ENCODE data around the gene HSPA8.
"Not testable (repeated sequence)": the region's sequence is repeated elsewhere in the genome, so short reads cannot be mapped to it uniquely, and the experiment has no call there.

HSPA8 gene

GRCh38 chr11:123072332-123072761 lies 10.4 kb upstream of the HSPA8 start:
- no peak for DNase-seq (ENCODE audit: low read depth in 3 of 3)

DNA sequence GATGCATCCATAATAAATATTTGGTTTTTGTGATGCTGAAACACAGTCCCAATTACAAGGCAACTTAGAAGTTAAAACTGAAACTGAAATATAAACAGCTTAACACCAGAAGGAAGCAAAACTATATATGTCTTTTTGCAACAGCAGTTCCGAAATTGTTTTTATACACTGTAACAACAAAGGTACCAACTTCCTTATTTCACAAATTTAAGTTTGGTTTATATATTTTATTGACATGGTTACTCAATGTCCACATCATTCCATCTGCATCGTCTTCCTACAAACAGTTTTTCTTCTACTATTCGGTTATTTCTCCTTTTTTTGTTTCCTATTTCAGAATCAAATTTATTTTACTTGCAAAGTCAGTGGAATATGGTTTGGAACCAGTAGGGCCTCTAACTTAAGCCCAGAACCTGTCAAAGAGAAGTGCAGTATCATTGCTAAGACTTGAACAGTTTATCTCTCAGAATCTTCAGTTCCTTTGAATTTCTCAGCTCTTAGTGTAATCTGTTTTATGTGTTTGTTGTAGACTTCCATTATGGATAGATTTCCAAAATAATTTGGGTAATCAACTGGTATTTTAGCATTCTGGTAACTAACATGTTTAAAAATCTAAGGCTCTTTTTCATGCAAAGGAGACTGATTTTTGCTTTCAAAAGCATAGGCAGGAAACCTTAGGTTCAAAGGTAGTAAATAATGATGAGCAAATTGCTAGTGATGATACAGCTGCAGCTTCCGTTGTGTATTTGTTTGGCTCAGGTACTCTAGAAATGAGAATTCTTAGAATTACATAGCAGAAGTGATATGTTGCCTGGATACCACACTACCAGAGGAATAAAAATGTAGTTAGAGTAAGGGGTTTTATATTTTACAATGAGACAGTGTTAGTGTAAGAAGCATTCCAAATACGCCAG lies 8.2 kb upstream of the HSPA8 start:
- no peak for DNase-seq (ENCODE audit: low read depth in 3 of 3)

- no peak for DNase-seq (ENCODE audit: low read depth in 3 of 3)
Measured at GRCh38 chr11:123065621-123066020, 3.7 kb upstream of the HSPA8 start.

DNA sequence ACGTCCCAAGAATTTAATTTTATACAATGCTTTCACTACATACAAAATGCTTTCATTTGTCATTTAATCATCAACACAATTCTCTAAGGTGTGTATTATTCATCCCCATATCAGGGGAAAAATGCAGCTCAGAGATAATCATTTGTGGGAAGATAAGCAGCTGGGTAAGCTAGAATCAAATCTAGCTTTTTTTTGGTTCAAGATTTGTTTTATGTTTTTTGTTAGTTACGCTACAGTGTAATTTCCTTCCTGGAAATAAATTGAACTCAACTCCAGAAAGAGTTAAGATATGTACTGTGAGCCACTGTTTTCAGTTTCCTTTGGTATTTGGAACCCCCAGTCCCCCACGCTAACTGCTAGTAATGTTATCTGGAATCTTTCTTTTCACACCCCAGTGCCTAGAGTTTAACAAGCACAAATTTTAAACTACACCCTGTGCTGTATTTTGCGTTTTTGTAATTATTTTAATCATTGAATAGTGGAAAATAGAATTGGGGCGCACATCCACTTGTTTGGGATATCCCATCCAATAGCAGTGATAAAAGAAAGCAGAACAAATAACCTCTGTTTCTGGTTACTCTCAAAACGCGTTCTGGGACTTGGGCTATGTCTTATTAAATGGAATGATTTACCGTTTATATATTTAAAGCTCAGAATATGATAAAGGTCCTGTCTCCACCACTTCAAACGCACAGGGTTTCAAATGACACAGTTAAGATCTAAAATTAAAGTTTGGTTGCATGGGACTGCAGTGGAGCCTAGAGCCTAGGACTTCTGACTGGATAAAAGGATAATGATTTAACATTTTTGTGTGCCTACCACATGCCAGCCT lies 2.1 kb upstream of the HSPA8 start:
- no peak for DNase-seq (ENCODE audit: low read depth in 3 of 3)

GRCh38 chr11:123062892-123063825 lies 1.2 kb upstream of the HSPA8 start:
- no peak for DNase-seq (ENCODE audit: low read depth in 3 of 3)

DNA sequence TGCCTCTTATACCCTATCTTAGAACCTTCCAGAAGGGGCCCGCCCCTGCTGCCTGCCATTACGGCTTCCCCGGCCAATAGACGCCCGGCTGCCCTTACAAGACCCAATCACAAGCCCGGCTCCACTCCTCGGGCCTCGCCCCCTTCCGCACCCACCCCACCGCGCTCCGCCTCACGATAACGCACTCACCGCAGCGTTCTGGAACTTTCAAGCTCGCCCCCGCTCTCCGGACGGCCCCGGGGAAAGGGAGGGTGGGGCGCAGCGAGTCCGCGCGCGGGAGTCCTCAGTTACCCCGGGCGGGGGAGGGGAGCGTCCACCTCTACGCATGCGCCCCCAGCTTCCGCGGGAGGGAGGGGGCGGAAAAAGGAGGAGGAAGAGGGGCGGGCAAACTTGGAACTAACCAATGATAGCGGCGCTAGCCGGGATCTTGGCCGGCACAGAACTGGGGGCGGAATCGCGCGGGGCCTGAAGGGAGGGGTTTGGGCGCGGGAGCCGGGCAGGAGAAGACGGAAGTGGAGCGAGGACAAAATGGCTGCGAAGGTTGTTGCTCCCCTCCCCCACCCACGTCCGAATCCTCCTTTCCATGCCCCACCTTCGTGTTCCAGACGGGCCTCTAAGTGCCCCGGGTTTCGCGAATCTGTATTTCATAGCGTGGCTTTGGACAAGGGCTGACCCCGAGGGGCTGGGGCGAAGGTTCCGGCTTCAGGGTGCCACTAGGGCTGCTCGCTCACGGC lies 389 bp upstream of the HSPA8 start:
- peak; percentile 99 to 100 (median 99) for DNase-seq (ENCODE audit: low read depth in 3 of 3)

- no peak for DNase-seq (ENCODE audit: low read depth in 3 of 3)
Measured at GRCh38 chr11:123060277-123061000, 1.5 kb downstream of the HSPA8 start.

DNA sequence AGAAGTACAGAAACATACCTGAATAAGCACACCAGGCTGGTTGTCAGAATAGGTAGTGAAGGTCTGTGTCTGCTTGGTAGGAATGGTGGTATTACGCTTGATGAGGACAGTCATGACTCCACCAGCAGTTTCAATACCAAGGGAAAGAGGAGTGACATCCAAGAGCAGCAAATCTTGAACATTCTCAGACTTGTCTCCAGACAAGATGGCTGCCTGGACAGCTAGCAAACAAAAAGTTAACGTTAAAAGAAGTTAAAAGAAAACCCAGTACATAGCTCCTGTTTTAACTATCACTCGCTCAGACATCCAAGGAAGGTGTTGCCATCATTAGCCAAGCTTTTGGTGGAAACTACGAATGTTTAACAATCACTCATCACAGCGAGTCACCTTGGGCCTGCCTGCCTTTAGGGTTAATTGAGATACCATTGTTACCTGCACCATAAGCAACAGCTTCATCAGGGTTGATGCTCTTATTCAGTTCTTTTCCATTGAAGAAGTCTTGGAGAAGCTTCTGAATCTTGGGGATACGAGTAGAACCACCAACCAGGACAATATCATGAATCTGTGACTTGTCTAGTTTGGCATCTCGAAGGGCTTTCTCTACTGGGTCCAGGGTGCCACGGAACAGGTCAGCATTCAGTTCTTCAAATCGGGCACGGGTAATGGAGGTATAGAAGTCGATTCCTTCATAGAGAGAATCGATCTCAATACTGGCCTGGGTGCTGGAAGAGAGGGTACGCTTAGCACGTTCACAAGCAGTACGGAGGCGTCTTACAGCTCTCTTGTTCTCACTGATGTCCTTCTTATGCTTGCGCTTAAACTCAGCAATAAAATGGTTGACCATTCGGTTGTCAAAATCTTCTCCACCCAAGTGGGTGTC lies 2.7 kb downstream of the HSPA8 start:
- not testable (repeated sequence) for DNase-seq (ENCODE audit: low read depth in 3 of 3)

DNA sequence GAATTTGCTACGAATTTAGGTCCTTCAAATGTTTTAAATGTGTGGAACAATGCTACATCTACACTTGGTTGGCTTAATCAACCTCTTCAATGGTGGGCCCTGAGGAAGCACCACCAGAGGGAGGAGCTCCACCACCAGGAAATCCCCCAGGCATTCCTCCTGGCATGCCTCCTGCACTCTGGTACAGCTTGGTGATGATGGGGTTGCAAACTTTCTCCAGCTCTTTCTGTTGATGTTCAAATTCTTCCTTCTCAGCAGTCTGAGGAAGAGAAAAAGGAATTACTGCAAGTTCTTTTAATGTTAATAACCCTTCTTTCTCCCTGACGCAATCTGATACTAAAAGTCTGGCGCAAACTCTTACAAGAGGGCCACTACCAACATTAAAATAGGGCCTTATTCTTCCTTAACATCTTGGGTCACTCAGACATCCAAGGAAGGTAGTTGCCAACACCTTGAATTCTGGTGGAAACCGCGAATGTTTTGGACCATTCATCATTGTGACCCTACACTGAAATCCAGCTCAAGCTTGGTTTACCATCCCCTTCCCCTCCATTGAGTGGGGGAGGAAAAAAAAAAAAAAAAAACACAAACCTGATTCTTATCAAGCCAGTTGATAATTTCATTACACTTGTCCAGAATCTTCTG lies 4.2 kb downstream of the HSPA8 start:
- no peak for DNase-seq (ENCODE audit: low read depth in 3 of 3)

DNA sequence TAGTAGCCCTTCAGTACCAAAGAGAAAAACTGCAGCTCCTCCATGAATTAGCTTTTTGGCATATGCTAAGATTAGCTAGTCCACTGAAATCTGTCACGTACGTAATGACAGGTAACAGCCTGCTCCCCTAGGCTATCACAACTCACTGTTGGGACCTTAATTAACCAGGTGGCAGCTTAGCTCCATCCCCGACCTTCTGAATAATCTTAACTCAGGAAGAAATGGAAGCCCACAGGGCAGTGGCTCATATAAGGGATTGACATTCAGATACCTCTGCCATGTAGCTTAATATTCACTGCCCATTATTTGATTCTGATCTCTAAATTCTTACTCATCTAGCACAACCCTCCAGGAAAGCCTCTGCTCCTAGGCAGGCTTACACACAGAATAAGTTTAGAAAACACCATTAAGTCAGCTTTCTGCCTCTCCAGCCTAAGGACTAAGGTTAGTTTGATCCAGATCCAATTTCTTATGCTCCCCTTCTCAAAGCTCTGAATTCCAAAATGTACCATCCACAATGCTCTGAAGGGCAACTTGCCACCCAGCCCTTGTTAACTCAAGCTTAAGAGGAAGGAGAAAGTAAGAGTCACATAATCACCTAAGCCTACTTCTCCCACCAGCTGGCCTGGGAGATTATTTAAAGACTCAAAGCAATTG lies 5.0 kb downstream of the HSPA8 start:
- DNase-seq (ENCODE audit: low read depth in 3 of 3), result no peak

DNA sequence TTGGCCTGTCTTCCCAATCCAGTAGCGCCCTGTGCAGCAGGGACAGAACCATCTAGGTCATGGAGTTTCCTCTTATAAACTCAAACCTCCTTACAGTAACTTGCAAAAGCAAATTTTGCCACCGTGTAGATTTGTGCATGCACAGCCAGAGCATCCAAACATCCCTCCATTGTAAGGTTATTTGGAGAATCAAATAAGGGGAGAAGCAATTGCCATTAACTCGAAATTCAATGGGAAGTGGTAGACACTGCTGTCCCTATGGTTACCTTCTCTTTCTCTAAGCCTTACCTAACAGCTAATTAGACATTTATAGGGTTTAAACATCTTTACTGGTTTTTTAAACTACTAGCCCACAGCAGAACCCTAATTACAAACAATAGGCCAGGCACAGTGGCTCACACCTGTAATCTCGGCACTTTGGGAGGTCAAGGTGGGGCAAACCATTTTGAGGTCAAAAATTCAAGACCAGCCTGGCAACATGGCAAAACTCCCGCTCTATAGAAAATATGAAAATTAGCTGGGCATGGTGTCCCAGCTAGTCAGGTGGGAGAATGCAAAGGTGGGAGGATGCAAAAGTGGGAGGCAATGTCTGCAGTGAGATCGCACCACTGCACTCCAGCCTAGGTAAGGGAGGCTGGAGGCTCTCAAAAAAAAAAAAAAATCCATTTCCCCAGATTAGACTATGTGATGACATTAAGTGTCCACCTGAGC lies 6.6 kb downstream of the HSPA8 start:
- no peak for DNase-seq (ENCODE audit: low read depth in 3 of 3)

DNA sequence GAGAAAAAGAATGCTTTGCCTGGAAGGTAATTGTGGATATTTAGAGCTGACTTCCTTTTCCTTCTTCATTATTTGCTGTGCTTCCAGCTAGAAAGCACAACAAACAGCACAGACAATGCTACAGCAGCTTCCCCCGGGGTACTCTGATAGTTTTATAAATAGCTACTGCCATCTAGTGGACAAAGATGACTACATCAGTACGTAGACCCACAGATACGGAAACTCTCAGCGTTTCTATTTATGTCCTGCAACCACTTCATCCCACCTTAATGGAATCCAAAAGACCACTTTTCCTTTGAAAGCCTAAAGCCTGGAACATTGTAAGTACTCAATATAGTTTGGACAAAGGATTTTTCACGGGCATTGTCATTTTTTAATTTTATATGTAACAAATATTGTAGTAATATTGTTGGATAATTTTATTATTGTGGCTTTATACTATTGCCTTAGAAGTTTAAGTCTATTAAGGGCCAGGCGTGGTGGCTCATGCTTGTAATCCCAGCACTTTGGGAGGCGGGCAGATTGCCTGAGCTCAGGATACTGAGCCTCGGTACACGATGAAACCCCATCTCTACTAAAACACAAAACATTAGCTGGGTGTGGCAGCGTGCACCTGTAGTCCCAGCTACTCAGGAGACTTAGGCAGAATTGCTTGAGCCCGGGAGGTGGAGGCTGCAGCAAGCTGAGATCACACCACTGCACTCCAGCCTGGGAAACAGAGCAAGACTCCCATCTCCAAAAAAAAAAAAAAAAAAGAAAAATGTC lies 7.5 kb downstream of the HSPA8 start:
- peak in 1 of 3 experiments; percentile 30 for DNase-seq (ENCODE audit: low read depth in 3 of 3)

- no peak for DNase-seq (ENCODE audit: low read depth in 3 of 3)
Measured at GRCh38 chr11:123052901-123053721, 8.8 kb downstream of the HSPA8 start.

DNA sequence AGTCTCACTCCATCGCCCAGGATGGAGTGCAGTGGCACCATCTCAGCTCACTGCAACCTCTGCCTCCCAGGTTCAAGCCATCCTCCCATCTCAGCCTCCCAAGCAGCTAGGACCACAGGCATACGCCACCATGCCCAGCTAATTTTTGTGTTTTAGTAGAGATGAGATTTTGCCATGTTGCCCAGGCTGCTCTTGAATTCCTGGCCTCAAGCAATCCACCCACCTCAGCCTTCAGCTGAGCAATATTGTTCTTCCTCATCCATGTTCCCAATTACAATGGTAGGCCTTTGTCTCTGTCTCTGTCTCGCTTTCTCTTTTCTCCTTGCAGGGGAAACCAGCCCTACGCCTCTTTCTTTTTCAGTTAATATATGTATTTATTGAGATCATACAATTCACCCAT lies 10.3 kb downstream of the HSPA8 start:
- DNase-seq (ENCODE audit: low read depth in 3 of 3), result no peak

GRCh38 chr11:123051146-123051545 lies 10.8 kb downstream of the HSPA8 start:
- DNase-seq (ENCODE audit: low read depth in 3 of 3), result no peak

GRCh38 chr11:123047947-123048293 lies 14.0 kb downstream of the HSPA8 start:
- no peak for DNase-seq (ENCODE audit: low read depth in 3 of 3)
